ENCODE results near the gene ABHD11.

ABHD11 gene

DNA sequence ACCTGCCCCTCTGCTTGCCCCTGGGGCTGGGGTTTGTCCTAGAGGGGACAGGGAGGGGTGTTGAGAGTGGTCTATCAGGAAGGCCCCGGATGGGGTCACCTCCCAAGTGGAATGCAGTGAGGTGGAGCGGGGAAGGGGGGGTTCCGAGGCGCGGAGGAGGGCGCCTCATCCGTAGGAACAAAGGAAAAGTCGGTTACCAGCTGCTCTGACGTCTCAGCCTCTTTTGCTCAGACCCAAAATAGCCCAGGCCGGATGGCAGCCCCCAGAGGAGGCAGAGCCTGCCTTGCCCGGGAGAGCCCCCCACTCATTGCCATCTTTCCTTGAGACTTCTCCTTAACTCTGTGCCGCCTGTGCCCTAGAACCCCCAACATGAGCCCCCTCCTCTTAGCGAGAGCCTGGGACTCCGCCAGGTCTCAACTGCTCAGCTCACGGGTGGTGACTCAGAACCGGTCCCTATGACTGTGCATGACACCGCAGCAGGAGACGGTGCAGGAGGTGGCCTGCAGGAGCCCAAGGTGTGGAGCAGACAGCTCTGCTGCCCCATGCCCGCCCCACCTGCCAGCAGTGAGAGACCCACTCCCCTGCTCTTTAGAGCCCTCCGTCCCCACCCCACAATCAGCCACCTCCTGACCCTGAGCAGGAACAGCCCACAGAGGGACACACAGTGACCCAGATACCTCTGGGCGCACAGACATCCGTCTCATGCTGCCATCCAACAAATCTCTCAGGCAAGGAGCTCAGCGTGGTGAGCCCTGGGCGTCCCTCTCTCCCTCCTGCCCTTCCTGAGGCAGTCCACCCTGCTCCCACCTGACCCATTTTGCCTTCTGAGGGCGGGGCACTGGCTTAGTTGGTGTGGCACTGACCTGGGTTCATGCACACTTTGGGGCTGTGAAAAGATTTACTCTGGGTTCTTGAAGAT is 32.2 kb downstream of the ABHD11 start:
- H3K79me1 ChIP-seq (ENCODE audit: low read depth, low read length), result peaks cover 8% of the 10 kb centered on the region
- H3K4me1 ChIP-seq (ENCODE audit: control insufficient read depth in 2 of 2, insufficient read depth in 1 of 2, low read depth in 1 of 2, low read length in 2 of 2), result peaks cover 7 to 13% of the 10 kb centered on the region in 2 donors
- peak overlapping the region; percentile 48 for H4K8ac ChIP-seq (ENCODE audit: low read depth, low read length)
- no peak overlapping the region for H3K4me2 ChIP-seq (ENCODE audit: insufficient read depth, low read length, poor library complexity, severe bottlenecking)
- H3K23ac ChIP-seq (ENCODE audit: low read depth, low read length, poor library complexity), result peak overlapping the region; percentile 43
- H2AFZ ChIP-seq (ENCODE audit: low read length), result no peak overlapping the region
- no peak overlapping the region for H3K27ac ChIP-seq (replicated peaks; ENCODE audit: low read length)
- H3K4me3 ChIP-seq (ENCODE audit: low read length in 2 of 2), result no peak overlapping the region
- no peaks in the 10 kb centered on the region for H3K9me3 ChIP-seq (replicated peaks in 1 of 2; ENCODE audit: control insufficient read depth in 2 of 2, insufficient read depth in 1 of 2, low read depth in 1 of 2, low read length in 2 of 2)
- H4K91ac ChIP-seq (ENCODE audit: low read depth, low read length, poor library complexity), result no peak overlapping the region
- peaks cover 8 to 10% of the 10 kb centered on the region in 2 donors for H3K36me3 ChIP-seq (replicated peaks in 1 of 2; ENCODE audit: control insufficient read depth in 2 of 2, insufficient read depth in 2 of 2, low read length in 2 of 2)
- no peak overlapping the region for H3K4ac ChIP-seq (ENCODE audit: low read length)
- H2BK12ac ChIP-seq (ENCODE audit: low read length), result no peak overlapping the region
- no peak for DNase-seq (ENCODE audit: low spot score)
- no peaks in the 10 kb centered on the region for H3K27me3 ChIP-seq (ENCODE audit: control insufficient read depth in 3 of 3, insufficient read depth in 3 of 3, low read depth in 1 of 3, low read length in 3 of 3)
- no peak overlapping the region for H2BK120ac ChIP-seq (ENCODE audit: low read depth, low read length)
- WGBS, 2 donors (ENCODE audit: extremely low coverage in 2 of 2, insufficient read length in 2 of 2, insufficient replicate concordance in 1 of 2), result no CpG with 5 or more reads among the region's 25 CpGs
- H3K14ac ChIP-seq (ENCODE audit: low read length), result peak overlapping the region; percentile 82
- peak overlapping the region; percentile 50 for H3K9ac ChIP-seq (ENCODE audit: low read depth, low read length, poor library complexity)
- peak overlapping the region; percentile 53 for H2BK5ac ChIP-seq (ENCODE audit: low read length)
- no peak overlapping the region for H3K18ac ChIP-seq (ENCODE audit: low read length)
- H2AK5ac ChIP-seq (ENCODE audit: low read depth, low read length), result peak overlapping the region; percentile 56
- H2BK15ac ChIP-seq (ENCODE audit: low read length), result no peak overlapping the region

DNA sequence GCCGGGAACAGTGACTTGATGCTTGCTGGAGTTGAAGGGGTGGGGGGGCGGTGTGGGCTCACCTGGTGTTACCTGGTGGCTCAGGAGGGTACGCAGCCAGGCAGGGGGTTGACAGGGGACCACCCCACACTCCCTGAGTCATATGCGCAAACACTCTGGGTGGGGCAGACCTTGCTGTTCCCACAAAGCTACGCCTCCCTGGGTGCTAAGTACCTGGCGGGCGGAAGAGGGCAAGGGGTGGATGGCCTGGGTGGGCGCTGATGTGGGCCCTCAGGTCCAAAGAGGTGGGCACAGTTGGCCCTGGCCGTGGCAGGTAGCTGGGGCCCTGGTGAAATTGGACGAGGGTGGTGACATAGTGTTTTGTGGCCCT is 33.1 kb downstream of the ABHD11 start:
- H3K4me2 ChIP-seq (ENCODE audit: insufficient read depth, low read length, poor library complexity, severe bottlenecking), result no peak overlapping the region
- no peak overlapping the region for H3K14ac ChIP-seq (ENCODE audit: low read length)
- no peaks in the 10 kb centered on the region for H3K27me3 ChIP-seq (ENCODE audit: control insufficient read depth in 3 of 3, insufficient read depth in 3 of 3, low read depth in 1 of 3, low read length in 3 of 3)
- no CpG with 5 or more reads among the region's 10 CpGs for WGBS, 2 donors (ENCODE audit: extremely low coverage in 2 of 2, insufficient read length in 2 of 2, insufficient replicate concordance in 1 of 2)
- no peak overlapping the region for H3K18ac ChIP-seq (ENCODE audit: low read length)
- peak overlapping the region; percentile 32 for H2AK5ac ChIP-seq (ENCODE audit: low read depth, low read length)
- H3K4ac ChIP-seq (ENCODE audit: low read length), result no peak overlapping the region
- no peak for DNase-seq (ENCODE audit: low spot score)
- H2BK15ac ChIP-seq (ENCODE audit: low read length), result peak overlapping the region; percentile 30
- no peaks in the 10 kb centered on the region for H3K9me3 ChIP-seq (replicated peaks in 1 of 2; ENCODE audit: control insufficient read depth in 2 of 2, insufficient read depth in 1 of 2, low read depth in 1 of 2, low read length in 2 of 2)
- H3K9ac ChIP-seq (ENCODE audit: low read depth, low read length, poor library complexity), result peak overlapping the region; percentile 60
- peak overlapping the region; percentile 54 for H2BK5ac ChIP-seq (ENCODE audit: low read length)
- no peak overlapping the region for H4K91ac ChIP-seq (ENCODE audit: low read depth, low read length, poor library complexity)
- peaks cover 11 to 15% of the 10 kb centered on the region in 2 donors for H3K36me3 ChIP-seq (replicated peaks in 1 of 2; ENCODE audit: control insufficient read depth in 2 of 2, insufficient read depth in 2 of 2, low read length in 2 of 2)
- H2BK12ac ChIP-seq (ENCODE audit: low read length), result no peak overlapping the region
- no peak overlapping the region for H3K27ac ChIP-seq (replicated peaks; ENCODE audit: low read length)
- H2BK120ac ChIP-seq (ENCODE audit: low read depth, low read length), result no peak overlapping the region
- H3K4me1 ChIP-seq (ENCODE audit: control insufficient read depth in 2 of 2, insufficient read depth in 1 of 2, low read depth in 1 of 2, low read length in 2 of 2), result peaks cover 7 to 13% of the 10 kb centered on the region in 2 donors
- no peak overlapping the region for H3K23ac ChIP-seq (ENCODE audit: low read depth, low read length, poor library complexity)
- H3K79me1 ChIP-seq (ENCODE audit: low read depth, low read length), result peaks cover 6% of the 10 kb centered on the region
- no peak overlapping the region for H4K8ac ChIP-seq (ENCODE audit: low read depth, low read length)
- H3K4me3 ChIP-seq (ENCODE audit: low read length in 2 of 2), result no peak overlapping the region
- H2AFZ ChIP-seq (ENCODE audit: low read length), result no peak overlapping the region

DNA sequence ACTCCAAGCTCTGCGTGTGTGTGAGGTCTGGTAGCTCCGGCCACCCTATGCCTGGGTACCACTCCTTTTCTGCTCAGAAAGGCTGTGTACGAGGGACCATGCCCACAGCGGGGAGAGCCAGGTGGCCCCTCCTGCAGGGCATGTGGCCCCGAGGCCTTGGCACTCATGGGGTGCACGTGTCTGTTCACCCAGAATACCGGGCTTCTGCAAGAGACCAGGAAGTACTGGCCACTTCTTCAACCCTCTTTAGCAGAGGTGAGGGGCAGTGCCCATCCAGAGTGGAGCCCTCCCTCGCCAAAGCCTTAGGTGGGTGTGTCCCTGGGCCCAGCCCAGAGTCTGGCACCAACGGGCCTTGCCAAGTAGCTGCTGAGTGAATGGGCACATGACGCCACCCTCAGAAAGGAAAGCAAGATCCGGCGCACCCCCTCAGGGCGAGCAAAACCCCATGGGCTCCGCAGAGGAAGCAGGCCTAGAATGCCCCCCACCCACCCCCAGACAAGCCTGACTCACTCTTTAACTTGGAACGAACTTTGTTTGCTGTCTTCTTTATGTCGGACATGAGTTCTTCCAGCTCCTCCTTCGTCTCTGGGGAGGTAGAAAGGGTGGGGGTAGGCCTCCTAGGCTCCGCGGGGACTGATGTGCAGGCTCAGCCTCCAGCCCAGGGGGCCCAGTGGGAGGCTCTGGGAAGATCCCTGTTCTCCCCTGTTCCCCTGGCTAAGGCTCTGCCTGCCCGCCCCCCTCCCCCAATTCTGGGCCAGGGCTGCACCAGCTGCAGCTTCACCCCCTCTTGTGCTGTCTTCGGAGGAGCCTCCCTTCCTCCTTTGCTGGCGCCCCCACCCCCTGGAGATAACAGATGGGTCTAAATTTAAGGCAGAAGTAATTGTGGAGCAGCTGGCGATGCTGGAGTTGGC is 33.7 kb downstream of the ABHD11 start:
- no peak overlapping the region for H3K4me2 ChIP-seq (ENCODE audit: insufficient read depth, low read length, poor library complexity, severe bottlenecking)
- no peak overlapping the region for H3K4ac ChIP-seq (ENCODE audit: low read length)
- H3K79me1 ChIP-seq (ENCODE audit: low read depth, low read length), result peaks cover 3% of the 10 kb centered on the region
- H2AFZ ChIP-seq (ENCODE audit: low read length), result no peak overlapping the region
- H2BK5ac ChIP-seq (ENCODE audit: low read length), result peak overlapping the region; percentile 54
- peak overlapping the region; percentile 91 for H3K18ac ChIP-seq (ENCODE audit: low read length)
- H3K4me1 ChIP-seq (ENCODE audit: control insufficient read depth in 2 of 2, insufficient read depth in 1 of 2, low read depth in 1 of 2, low read length in 2 of 2), result peaks cover 7 to 13% of the 10 kb centered on the region in 2 donors
- H2AK5ac ChIP-seq (ENCODE audit: low read depth, low read length), result peak overlapping the region; percentile 6
- no peak overlapping the region for H2BK15ac ChIP-seq (ENCODE audit: low read length)
- H4K91ac ChIP-seq (ENCODE audit: low read depth, low read length, poor library complexity), result no peak overlapping the region
- H3K23ac ChIP-seq (ENCODE audit: low read depth, low read length, poor library complexity), result no peak overlapping the region
- H3K4me3 ChIP-seq (ENCODE audit: low read length in 2 of 2), result no peak overlapping the region
- no peaks in the 10 kb centered on the region for H3K9me3 ChIP-seq (replicated peaks in 1 of 2; ENCODE audit: control insufficient read depth in 2 of 2, insufficient read depth in 1 of 2, low read depth in 1 of 2, low read length in 2 of 2)
- no peak overlapping the region for H3K27ac ChIP-seq (replicated peaks; ENCODE audit: low read length)
- peak overlapping the region; percentile 2 for H3K14ac ChIP-seq (ENCODE audit: low read length)
- no peak overlapping the region for H4K8ac ChIP-seq (ENCODE audit: low read depth, low read length)
- peak overlapping the region; percentile 92 for H3K9ac ChIP-seq (ENCODE audit: low read depth, low read length, poor library complexity)
- peaks cover 11 to 21% of the 10 kb centered on the region in 2 donors for H3K36me3 ChIP-seq (replicated peaks in 1 of 2; ENCODE audit: control insufficient read depth in 2 of 2, insufficient read depth in 2 of 2, low read length in 2 of 2)
- peak overlapping the region; percentile 7 for H2BK12ac ChIP-seq (ENCODE audit: low read length)
- no peak for DNase-seq (ENCODE audit: low spot score)
- H3K27me3 ChIP-seq (ENCODE audit: control insufficient read depth in 3 of 3, insufficient read depth in 3 of 3, low read depth in 1 of 3, low read length in 3 of 3), result no peaks in the 10 kb centered on the region
- WGBS, 2 donors (ENCODE audit: extremely low coverage in 2 of 2, insufficient read length in 2 of 2, insufficient replicate concordance in 1 of 2), result no CpG with 5 or more reads among the region's 23 CpGs
- no peak overlapping the region for H2BK120ac ChIP-seq (ENCODE audit: low read depth, low read length)
